CD4-positive, CD25-positive, alpha-beta regulatory T cell (primary cell): ENCODE results near the gene DNAH6. TPM values are rescaled to one million over a fixed set of nuclear protein-coding genes. Genes with fewer than 3 reads are reported as not detected.
A peak's percentile ranks its signal among the peaks of the same experiment; 100 is the strongest.

Experiments
- ATAC-seq, 2 donors: fragments of 150-1000 bp; cut with Tn5 transposase; one replicate each; pipeline ENCODE4 v1.10.0; 2021; ENCODE audit warnings: low read depth in 2 of 2, moderate number of reproducible peaks in 2 of 2, moderate library complexity in 1 of 2
- DNase-seq, 3 donors: peaks; one replicate each; pipeline versions ENCODE4 v3.0.0 to v3.0.0-alpha.2; 2012 to 2022; ENCODE audit warnings: mixed read lengths in 1 of 3
- H3K27ac ChIP-seq: one replicate; pipeline ENCODE4 v1.7.0; 2013; ENCODE audit warnings: mild to moderate bottlenecking, low read length; ENCODE audit not compliant: insufficient read depth, poor library complexity, severe bottlenecking
- H3K27me3 ChIP-seq: one replicate; pipeline ENCODE4 v1.7.0; 2013; ENCODE audit warnings: low read length; ENCODE audit not compliant: control insufficient read depth, insufficient read depth
- H3K36me3 ChIP-seq: one replicate; pipeline ENCODE4 v1.7.0; 2013; ENCODE audit warnings: mild to moderate bottlenecking, low read length, moderate library complexity; ENCODE audit not compliant: control insufficient read depth, insufficient read depth
- H3K4me1 ChIP-seq: 2 replicates; pipeline ENCODE4 v1.7.0; 2013; ENCODE audit warnings: mild to moderate bottlenecking, low read length; ENCODE audit not compliant: insufficient read depth, control insufficient read depth, poor library complexity, severe bottlenecking
- H3K4me3 ChIP-seq: one replicate; pipeline ENCODE4 v1.7.0; 2013; ENCODE audit warnings: low read depth, mild to moderate bottlenecking, low read length, moderate library complexity
- H3K9me3 ChIP-seq, 2 experiments: 1 replicate in 1 of 2; 2 replicates in 1 of 2; pipeline ENCODE4 v1.7.0; 2013; ENCODE audit warnings: low read length in 2 of 2, mild to moderate bottlenecking in 1 of 2, moderate library complexity in 1 of 2; ENCODE audit not compliant: control insufficient read depth in 2 of 2
- H3K27ac Mint-ChIP-seq, 3 donors: one replicate each; pipeline ENCODE4 v1.8.0; 2020 to 2022; ENCODE audit warnings: mild to moderate bottlenecking in 3 of 3, mixed read lengths in 3 of 3, moderate library complexity in 2 of 3
- H3K27me3 Mint-ChIP-seq: one replicate; pipeline ENCODE4 v1.8.0; 2022; ENCODE audit warnings: mild to moderate bottlenecking, mixed read lengths
- H3K36me3 Mint-ChIP-seq: one replicate; pipeline ENCODE4 v1.8.0; 2020; ENCODE audit warnings: mixed read lengths
- H3K4me1 Mint-ChIP-seq, 4 donors: one replicate each; pipeline ENCODE4 v1.8.0; 2020 to 2022; ENCODE audit warnings: mixed read lengths in 4 of 4, mild to moderate bottlenecking in 1 of 4
- H3K4me3 Mint-ChIP-seq, 4 donors: one replicate each; pipeline ENCODE4 v1.8.0; 2020 to 2022; ENCODE audit warnings: mild to moderate bottlenecking in 4 of 4, mixed read lengths in 4 of 4, moderate library complexity in 3 of 4
- H3K9me3 Mint-ChIP-seq, 7 donors: one replicate each; pipeline ENCODE4 v1.8.0; 2020 to 2022; ENCODE audit warnings: mixed read lengths in 7 of 7, mild to moderate bottlenecking in 3 of 7, moderate library complexity in 2 of 7
- polyA plus RNA-seq, 4 donors: library from polyadenylated mRNA; unstranded; fragments of 300-500 nt; fragmentation: Illumina TruSeq; gene quantifications; one replicate each; pipeline ENCODE4 v1.2.3, GENCODE V29; 2021
- total RNA-seq: library from RNA; stranded (reverse); gene quantifications from one replicate; pipeline ENCODE4 v1.2.3, GENCODE V29; 2022

The DNAH6 gene
- total and polyA plus RNA-seq, 5 donors from 2014 or later: 0.17 to 1.1 (median 0.52) TPM

DNA sequence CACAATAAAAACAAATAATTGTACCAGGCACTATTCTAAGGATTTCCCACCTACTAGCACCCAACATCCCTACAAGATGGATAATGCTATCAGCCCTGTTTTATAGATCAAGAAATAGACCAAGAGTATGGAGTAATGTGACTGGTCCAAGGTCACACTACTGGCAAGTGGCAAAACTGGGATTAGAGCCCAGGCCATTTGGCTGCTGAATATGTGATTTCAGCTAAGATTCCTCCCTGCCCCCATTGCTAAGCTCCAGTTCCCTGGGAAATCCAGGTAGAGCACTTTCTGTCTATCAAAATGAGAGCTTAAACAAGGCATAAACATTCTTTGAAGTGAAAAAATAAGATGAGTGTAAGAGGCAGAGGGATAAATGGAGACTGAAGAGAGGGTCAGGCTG is 157.8 kb downstream of the DNAH6 start:
- H3K27me3 ChIP-seq: no peaks in the 10 kb centered on the region
- DNase-seq (no peak), ATAC-seq (no peak)
- H3K27ac ChIP-seq: no peak overlapping the region
- no peaks in the 10 kb centered on the region for H3K9me3 ChIP-seq
- Mint-ChIP-seq H3K36me3 (peaks cover 3% of the 10 kb centered on the region), H3K27ac (no peak overlapping the region), H3K9me3 (peaks cover 0 to 3% (median 0%) of the 10 kb centered on the region in 7 donors), H3K4me3 (no peak overlapping the region), H3K27me3 (peaks cover 4% of the 10 kb centered on the region), H3K4me1 (peaks cover 0 to 17% (median 10%) of the 10 kb centered on the region in 4 donors)
- H3K36me3 ChIP-seq: no peaks in the 10 kb centered on the region
- H3K4me3 ChIP-seq: no peak overlapping the region
- no peaks in the 10 kb centered on the region for H3K4me1 ChIP-seq

DNA sequence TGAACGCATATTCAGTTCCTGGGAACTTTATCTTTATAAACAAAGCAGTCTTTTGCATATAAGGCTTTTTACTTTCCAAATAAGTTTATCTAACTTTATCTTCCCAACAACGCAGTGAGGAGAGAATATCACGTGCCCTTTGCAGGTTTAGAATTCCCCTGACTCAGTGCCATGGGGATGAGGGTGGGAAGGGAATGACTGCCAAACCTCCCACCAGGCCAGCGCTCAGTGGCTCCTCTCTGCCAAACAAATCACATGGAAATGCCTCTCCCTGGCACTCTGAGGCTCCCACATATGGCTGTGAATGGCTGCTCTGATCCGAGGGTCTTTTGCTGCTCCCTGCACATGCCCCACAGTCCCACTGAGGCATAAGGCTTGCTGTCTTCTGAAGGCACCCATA is 158.3 kb downstream of the DNAH6 start:
- peaks cover 0 to 17% (median 10%) of the 10 kb centered on the region in 4 donors for H3K4me1 Mint-ChIP-seq
- DNase-seq (no peak), ATAC-seq (no peak)
- H3K9me3 ChIP-seq: no peaks in the 10 kb centered on the region
- H3K27me3 Mint-ChIP-seq: peaks cover 4% of the 10 kb centered on the region
- no peak overlapping the region for H3K4me3 Mint-ChIP-seq
- peaks cover 3% of the 10 kb centered on the region for H3K36me3 Mint-ChIP-seq
- no peaks in the 10 kb centered on the region for H3K36me3 ChIP-seq
- H3K4me1 ChIP-seq: no peaks in the 10 kb centered on the region
- H3K27ac Mint-ChIP-seq: peak overlapping the region in 1 of 3 donors; percentile 26
- no peak overlapping the region for H3K4me3 ChIP-seq
- peaks cover 0 to 3% (median 0%) of the 10 kb centered on the region in 7 donors for H3K9me3 Mint-ChIP-seq
- no peaks in the 10 kb centered on the region for H3K27me3 ChIP-seq
- H3K27ac ChIP-seq: no peak overlapping the region

DNA sequence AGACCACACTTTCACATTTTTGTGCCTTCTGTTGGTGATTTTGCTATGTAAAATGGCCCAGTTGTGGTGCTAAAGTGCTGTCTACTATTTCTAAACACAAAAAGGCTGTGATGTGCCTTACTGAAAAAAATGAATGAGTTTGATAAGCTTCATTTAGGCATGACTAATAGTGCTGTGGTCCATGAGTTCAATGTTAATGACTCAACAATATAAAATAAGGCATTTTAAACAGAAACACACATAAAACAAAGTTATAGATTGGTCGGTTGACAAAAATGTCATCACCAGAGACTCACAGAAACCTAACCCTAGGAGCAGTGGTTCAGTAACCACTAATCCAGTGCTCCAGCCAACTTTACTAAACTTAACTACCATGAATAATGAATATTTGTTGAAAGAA is 160.0 kb downstream of the DNAH6 start:
- peaks cover 4% of the 10 kb centered on the region for H3K27me3 Mint-ChIP-seq
- ATAC-seq (no peak), DNase-seq (no peak)
- peaks cover 3% of the 10 kb centered on the region for H3K36me3 Mint-ChIP-seq
- peaks cover 0 to 3% (median 0%) of the 10 kb centered on the region in 7 donors for H3K9me3 Mint-ChIP-seq
- H3K4me3 Mint-ChIP-seq: no peak overlapping the region
- no peaks in the 10 kb centered on the region for H3K9me3 ChIP-seq
- no peak overlapping the region for H3K27ac Mint-ChIP-seq
- H3K27me3 ChIP-seq: no peaks in the 10 kb centered on the region
- no peaks in the 10 kb centered on the region for H3K36me3 ChIP-seq
- H3K4me3 ChIP-seq: no peak overlapping the region
- H3K27ac ChIP-seq: no peak overlapping the region
- peaks cover 0 to 20% (median 10%) of the 10 kb centered on the region in 4 donors for H3K4me1 Mint-ChIP-seq
- H3K4me1 ChIP-seq: no peaks in the 10 kb centered on the region

DNA sequence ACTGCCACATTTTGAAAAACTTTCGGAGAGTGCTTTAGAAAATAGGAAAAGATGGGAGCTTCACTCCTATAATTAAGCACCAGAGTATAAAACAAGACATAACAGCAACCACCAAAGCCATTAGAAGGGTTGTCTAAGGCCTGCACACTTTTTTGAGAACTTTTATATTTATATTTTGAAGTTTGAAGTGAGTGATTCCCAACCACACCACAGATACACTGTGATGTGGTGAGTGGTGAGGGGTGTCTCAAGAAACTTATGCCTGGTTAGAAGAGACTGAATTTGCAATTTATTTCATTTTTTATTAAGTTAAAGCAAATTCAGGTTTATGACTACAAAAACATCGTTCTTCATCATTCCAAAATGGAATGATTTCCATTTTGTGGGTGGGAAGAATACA is 161.9 kb downstream of the DNAH6 start:
- Mint-ChIP-seq H3K9me3 (peaks cover 0 to 3% (median 0%) of the 10 kb centered on the region in 7 donors), H3K27me3 (peaks cover 4% of the 10 kb centered on the region), H3K4me1 (peaks cover 0 to 20% (median 9%) of the 10 kb centered on the region in 4 donors), H3K36me3 (peaks cover 3% of the 10 kb centered on the region), H3K4me3 (no peak overlapping the region), H3K27ac (no peak overlapping the region)
- H3K4me1 ChIP-seq: no peaks in the 10 kb centered on the region
- no peak overlapping the region for H3K27ac ChIP-seq
- ATAC-seq (no peak), DNase-seq (no peak)
- no peaks in the 10 kb centered on the region for H3K36me3 ChIP-seq
- no peaks in the 10 kb centered on the region for H3K9me3 ChIP-seq
- H3K27me3 ChIP-seq: no peaks in the 10 kb centered on the region
- H3K4me3 ChIP-seq: no peak overlapping the region

DNA sequence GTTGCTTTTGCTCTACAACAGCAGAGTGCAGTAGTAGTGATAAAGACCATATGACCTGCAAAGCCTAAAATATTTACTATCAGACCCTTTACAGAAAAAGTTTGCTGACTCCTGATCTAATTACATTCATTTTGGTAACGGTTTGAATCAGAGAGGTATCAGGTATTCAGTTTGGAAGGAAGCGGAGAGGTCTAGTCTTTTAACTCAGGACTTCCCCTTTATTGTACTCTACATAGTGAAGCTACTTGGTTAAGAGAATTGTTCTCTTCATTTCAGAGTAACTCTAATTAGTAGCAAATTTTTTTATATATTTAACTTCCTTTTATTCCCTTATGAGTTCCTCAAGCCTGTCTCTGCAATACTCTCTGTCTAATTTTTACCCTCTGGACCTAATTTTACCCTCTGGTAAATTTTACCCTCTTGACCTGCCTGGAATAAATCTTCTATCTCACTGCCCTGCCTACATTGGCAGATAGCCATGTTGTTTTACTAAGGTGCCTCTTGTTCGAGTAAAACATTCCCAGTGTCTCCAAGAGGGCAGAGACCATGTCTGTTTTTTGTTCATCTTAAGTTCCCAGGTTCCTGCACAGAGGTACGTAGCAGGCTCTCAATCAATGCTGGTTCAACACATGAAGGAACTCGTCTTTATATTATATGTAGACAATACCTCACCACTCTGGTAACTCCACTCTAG is 170.6 kb downstream of the DNAH6 start:
- H3K27ac Mint-ChIP-seq: peak overlapping the region in 2 of 3 donors; percentile 36 to 74
- peak; percentile 53 to 58 for ATAC-seq

DNA sequence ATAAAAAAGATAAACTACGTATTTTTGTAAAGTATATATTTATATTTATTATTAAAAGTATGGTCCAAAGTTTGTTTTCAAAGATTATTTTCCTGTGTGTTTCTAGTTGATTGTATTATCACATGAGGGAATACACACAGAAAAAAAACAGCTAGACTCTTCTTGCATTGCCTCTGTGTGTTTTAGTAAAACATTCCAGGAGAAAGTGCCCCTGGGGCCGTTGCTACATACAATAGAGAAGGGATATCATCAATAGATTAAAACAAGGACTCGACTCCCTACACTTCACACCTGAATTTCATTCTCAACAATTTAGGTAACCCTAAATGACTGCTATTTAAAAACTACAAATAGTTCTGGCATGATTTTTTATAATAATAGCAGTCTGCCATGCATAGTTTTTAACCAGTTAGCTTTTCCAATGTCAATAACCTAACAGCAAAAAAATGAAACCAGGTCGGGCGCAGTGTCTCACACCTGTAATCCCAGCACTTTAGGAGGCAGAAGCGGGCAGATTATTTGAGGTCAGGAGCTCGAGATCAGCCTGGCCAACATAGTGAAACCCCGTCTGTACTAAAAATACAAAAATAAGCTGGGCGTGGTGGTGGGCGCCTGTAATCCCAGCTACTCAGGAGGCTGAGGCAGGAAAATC is 171.3 kb downstream of the DNAH6 start:
- no peak for ATAC-seq
- Mint-ChIP-seq H3K27me3 (no peaks in the 10 kb centered on the region), H3K4me3 (no peak overlapping the region), H3K9me3 (peaks cover 0 to 3% (median 0%) of the 10 kb centered on the region in 7 donors), H3K36me3 (no peaks in the 10 kb centered on the region), H3K27ac (no peak overlapping the region), H3K4me1 (peaks cover 0 to 33% (median 9%) of the 10 kb centered on the region in 4 donors)
- Histone ChIP-seq H3K36me3 (no peaks in the 10 kb centered on the region), H3K9me3 (no peaks in the 10 kb centered on the region), H3K4me3 (no peak overlapping the region), H3K27ac (no peak overlapping the region), H3K4me1 (peaks cover 8% of the 10 kb centered on the region), H3K27me3 (no peaks in the 10 kb centered on the region)
- DNase-seq: no peak

More for the DNA sequence above, 170.6 kb downstream of the DNAH6 start:
- Mint-ChIP-seq H3K27me3 (no peaks in the 10 kb centered on the region), H3K36me3 (no peaks in the 10 kb centered on the region), H3K4me1 (peaks cover 0 to 33% (median 9%) of the 10 kb centered on the region in 4 donors), H3K9me3 (peaks cover 0 to 3% (median 0%) of the 10 kb centered on the region in 7 donors), H3K4me3 (no peak overlapping the region)
- Histone ChIP-seq H3K27ac (no peak overlapping the region), H3K27me3 (no peaks in the 10 kb centered on the region), H3K9me3 (no peaks in the 10 kb centered on the region), H3K4me1 (peaks cover 8% of the 10 kb centered on the region), H3K36me3 (no peaks in the 10 kb centered on the region), H3K4me3 (no peak overlapping the region)
- DNase-seq: peak in 2 of 3 donors; percentile 16 to 30

DNA sequence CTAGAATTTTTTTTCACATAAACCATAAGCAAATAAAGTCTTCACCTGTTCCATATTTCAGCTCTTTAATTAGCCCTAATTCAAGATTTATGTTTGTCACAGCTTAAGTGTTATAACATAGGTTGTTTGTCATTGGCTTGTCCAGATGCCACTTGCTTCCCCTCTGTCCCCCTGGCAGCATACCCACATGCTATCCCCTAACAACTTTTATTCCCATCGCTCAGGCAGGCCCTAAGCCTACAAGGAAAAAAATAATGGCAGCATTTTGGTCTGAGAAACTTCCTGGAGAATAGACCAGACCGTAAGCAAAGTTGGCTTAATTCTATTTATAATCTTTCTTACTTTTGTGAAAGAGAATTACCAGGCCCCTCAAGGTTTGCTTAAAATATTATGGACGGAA is 173.9 kb downstream of the DNAH6 start:
- Mint-ChIP-seq H3K9me3 (peaks cover 0 to 3% (median 0%) of the 10 kb centered on the region in 7 donors), H3K4me3 (no peak overlapping the region), H3K27me3 (no peaks in the 10 kb centered on the region), H3K36me3 (peaks cover 3% of the 10 kb centered on the region), H3K27ac (peak overlapping the region in 2 of 3 donors; percentile 29 to 38), H3K4me1 (peaks cover 11 to 51% (median 12%) of the 10 kb centered on the region in 4 donors)
- H3K27me3 ChIP-seq: no peaks in the 10 kb centered on the region
- no peak overlapping the region for H3K4me3 ChIP-seq
- no peak overlapping the region for H3K27ac ChIP-seq
- ATAC-seq: no peak
- H3K9me3 ChIP-seq: no peaks in the 10 kb centered on the region
- no peaks in the 10 kb centered on the region for H3K36me3 ChIP-seq
- H3K4me1 ChIP-seq: peaks cover 19% of the 10 kb centered on the region
- DNase-seq: no peak
